H9 (cell line): ENCODE data around the gene SLC15A3. TPM values are rescaled to one million over a fixed set of nuclear protein-coding genes. Genes with fewer than 3 reads are reported as not detected.

Experiments used
- DNase-seq: peaks from one replicate; pipeline ENCODE4 v3.0.0-alpha.2; 2017
- H2AFZ ChIP-seq: one replicate; pipeline ENCODE4 v1.6.1; 2013; ENCODE audit warnings: mild to moderate bottlenecking, low read length, control low read depth, moderate library complexity
- H2AK5ac ChIP-seq: 2 replicates; pipeline ENCODE4 v1.6.1; 2013; ENCODE audit warnings: low read length, control low read depth, mixed read lengths; ENCODE audit not compliant: insufficient read length
- H2BK120ac ChIP-seq: one replicate; pipeline ENCODE4 v1.6.1; 2013; ENCODE audit warnings: low read depth, mild to moderate bottlenecking, low read length, control low read depth, inconsistent platforms; ENCODE audit not compliant: poor library complexity, severe bottlenecking
- H2BK12ac ChIP-seq: 2 replicates; pipeline ENCODE4 v1.6.1; 2013; ENCODE audit warnings: low read length, control low read depth, mixed read lengths, low read depth; ENCODE audit not compliant: insufficient read length
- H2BK15ac ChIP-seq: 2 replicates; pipeline ENCODE4 v1.6.1; 2013; ENCODE audit warnings: low read depth, low read length, control low read depth
- H2BK20ac ChIP-seq: one replicate; pipeline ENCODE4 v1.6.1; 2013; ENCODE audit warnings: low read depth, mild to moderate bottlenecking, low read length, control low read depth, inconsistent platforms; ENCODE audit not compliant: poor library complexity, severe bottlenecking
- H2BK5ac ChIP-seq: 2 replicates; pipeline ENCODE4 v1.6.1; 2013; ENCODE audit warnings: low read length, control low read depth, mixed read lengths; ENCODE audit not compliant: insufficient read length
- H3K14ac ChIP-seq: 2 replicates; pipeline ENCODE4 v1.6.1; 2013; ENCODE audit warnings: low read length, control low read depth; ENCODE audit not compliant: insufficient read depth
- H3K18ac ChIP-seq: 2 replicates; pipeline ENCODE4 v1.6.1; 2013; ENCODE audit warnings: low read depth, mild to moderate bottlenecking, mixed read lengths, low read length, control low read depth; ENCODE audit not compliant: insufficient read length
- H3K23ac ChIP-seq: 2 replicates; pipeline ENCODE4 v1.6.1; 2013; ENCODE audit warnings: low read length, control low read depth, mixed read lengths, low read depth; ENCODE audit not compliant: insufficient read length
- H3K23me2 ChIP-seq: 2 replicates; pipeline ENCODE4 v1.6.1; 2013; ENCODE audit warnings: low read depth, mild to moderate bottlenecking, mixed read lengths, low read length, control low read depth; ENCODE audit not compliant: insufficient read length, poor library complexity, severe bottlenecking
- H3K27ac ChIP-seq: 2 replicates; pipeline ENCODE4 v1.5.1; 2013; ENCODE audit warnings: low read length, control low read depth, mixed read lengths, low read depth; ENCODE audit not compliant: insufficient read length
- H3K27me3 ChIP-seq: 2 replicates; pipeline ENCODE4 v1.6.1; 2013; ENCODE audit warnings: low read length, control low read depth, inconsistent platforms; ENCODE audit not compliant: insufficient read depth
- H3K4ac ChIP-seq: 2 replicates; pipeline ENCODE4 v1.6.1; 2013; ENCODE audit warnings: low read depth, mild to moderate bottlenecking, control low read depth, inconsistent platforms, low read length, moderate library complexity
- H3K4me1 ChIP-seq: 2 replicates; pipeline ENCODE4 v1.6.1; 2013; ENCODE audit warnings: low read length, control low read depth, inconsistent platforms; ENCODE audit not compliant: insufficient read depth
- H3K4me2 ChIP-seq: 2 replicates; pipeline ENCODE4 v1.6.1; 2013; ENCODE audit warnings: low read length, control low read depth, mixed read lengths; ENCODE audit not compliant: insufficient read length, insufficient read depth
- H3K56ac ChIP-seq: 2 replicates; pipeline ENCODE4 v1.6.1; 2013; ENCODE audit warnings: low read depth, mild to moderate bottlenecking, mixed read lengths, low read length, control low read depth; ENCODE audit not compliant: insufficient read length
- H3K79me1 ChIP-seq: 2 replicates; pipeline ENCODE4 v1.6.1; 2013; ENCODE audit warnings: low read depth, mild to moderate bottlenecking, moderate library complexity, low read length, control low read depth, inconsistent platforms; ENCODE audit not compliant: insufficient read depth, poor library complexity, severe bottlenecking
- H3K79me2 ChIP-seq: 2 replicates; pipeline ENCODE4 v1.6.1; 2013; ENCODE audit warnings: low read length, control low read depth, inconsistent platforms; ENCODE audit not compliant: insufficient read depth
- H3K9ac ChIP-seq: 2 replicates; pipeline ENCODE4 v1.6.1; 2013; ENCODE audit warnings: low read length, control low read depth, mixed read lengths; ENCODE audit not compliant: insufficient read length; ENCODE audit errors: extremely low read depth
- H3K9me3 ChIP-seq: one replicate; pipeline ENCODE4 v1.6.1; 2013; ENCODE audit warnings: low read depth, low read length, inconsistent platforms; ENCODE audit not compliant: control insufficient read depth
- H3T11ph ChIP-seq: one replicate; pipeline ENCODE4 v1.6.1; 2013; ENCODE audit warnings: mild to moderate bottlenecking, low read length, control low read depth, inconsistent platforms
- H4K20me1 ChIP-seq: one replicate; pipeline ENCODE4 v1.6.1; 2013; ENCODE audit not compliant: control insufficient read depth, insufficient read length, insufficient read depth
- H4K5ac ChIP-seq: 2 replicates; pipeline ENCODE4 v1.6.1; 2013; ENCODE audit warnings: low read depth, mild to moderate bottlenecking, mixed read lengths, low read length, control low read depth; ENCODE audit not compliant: insufficient read length
- H4K8ac ChIP-seq: replicated peaks from 2 replicates; pipeline ENCODE4 v1.6.1; 2013; ENCODE audit warnings: low read length, control low read depth, mixed read lengths, low read depth; ENCODE audit not compliant: insufficient read length
- H4K91ac ChIP-seq: 2 replicates; pipeline ENCODE4 v1.6.1; 2013; ENCODE audit warnings: low read depth, mild to moderate bottlenecking, moderate library complexity, mixed read lengths, low read length, control low read depth; ENCODE audit not compliant: insufficient read length
- H3K27ac Mint-ChIP-seq, 3 experiments: 2 replicates in 2 of 3; 3 replicates in 1 of 3; pipeline ENCODE4 v1.8.0; 2020 to 2021; ENCODE audit warnings: mixed read lengths in 3 of 3, mild to moderate bottlenecking in 1 of 3, moderate library complexity in 1 of 3
- H3K27me3 Mint-ChIP-seq: 2 replicates; pipeline ENCODE4 v1.8.0; 2021; ENCODE audit warnings: low read depth, mild to moderate bottlenecking, moderate library complexity, mixed read lengths
- H3K36me3 Mint-ChIP-seq, 3 experiments: 2 replicates in 2 of 3; 3 replicates in 1 of 3; pipeline ENCODE4 v1.8.0; 2020 to 2021; ENCODE audit warnings: low read depth in 3 of 3, mixed read lengths in 3 of 3; ENCODE audit not compliant: insufficient read depth in 1 of 3
- H3K4me1 Mint-ChIP-seq, 2 experiments: 2 replicates each; pipeline ENCODE4 v1.8.0; 2020; ENCODE audit warnings: mixed read lengths in 2 of 2
- H3K4me3 Mint-ChIP-seq, 2 experiments: 2 replicates in 1 of 2; 3 replicates in 1 of 2; pipeline ENCODE4 v1.8.0; 2020 to 2021; ENCODE audit warnings: mild to moderate bottlenecking in 2 of 2, mixed read lengths in 2 of 2, moderate library complexity in 1 of 2
- H3K9me3 Mint-ChIP-seq, 2 experiments: 2 replicates in 1 of 2; 3 replicates in 1 of 2; pipeline ENCODE4 v1.8.0; 2020; ENCODE audit warnings: mild to moderate bottlenecking in 2 of 2, mixed read lengths in 2 of 2, moderate library complexity in 1 of 2
- WGBS: extraction: QIAGEN DNeasy Blood & Tissue Kit; methylation state at CpG from one replicate; pipeline ENCODE4 v1.1.7; 2013; ENCODE audit warnings: missing lambda C conversion rate, low lambda C conversion rate, mixed read lengths; ENCODE audit not compliant: insufficient read length; ENCODE audit errors: extremely low coverage; 5-methylcytosine and 5-hydroxymethylcytosine counted together
- total RNA-seq: library from RNA; stranded (reverse); gene quantifications from 2 replicates; pipeline ENCODE4 v1.2.1, GENCODE V29; 2021
- TF ChIP-seq, protein P1 (sequence below): fragments of 200-600 bp; sonication (generic); conservative IDR thresholded peaks from 3 replicates; pipeline ENCODE4 v1.8.0; 2021; ENCODE audit warnings: antibody characterized with exemption, mild to moderate bottlenecking

Gene SLC15A3
- total RNA-seq, 1 experiment from 2014 or later: 7.0 TPM

DNA sequence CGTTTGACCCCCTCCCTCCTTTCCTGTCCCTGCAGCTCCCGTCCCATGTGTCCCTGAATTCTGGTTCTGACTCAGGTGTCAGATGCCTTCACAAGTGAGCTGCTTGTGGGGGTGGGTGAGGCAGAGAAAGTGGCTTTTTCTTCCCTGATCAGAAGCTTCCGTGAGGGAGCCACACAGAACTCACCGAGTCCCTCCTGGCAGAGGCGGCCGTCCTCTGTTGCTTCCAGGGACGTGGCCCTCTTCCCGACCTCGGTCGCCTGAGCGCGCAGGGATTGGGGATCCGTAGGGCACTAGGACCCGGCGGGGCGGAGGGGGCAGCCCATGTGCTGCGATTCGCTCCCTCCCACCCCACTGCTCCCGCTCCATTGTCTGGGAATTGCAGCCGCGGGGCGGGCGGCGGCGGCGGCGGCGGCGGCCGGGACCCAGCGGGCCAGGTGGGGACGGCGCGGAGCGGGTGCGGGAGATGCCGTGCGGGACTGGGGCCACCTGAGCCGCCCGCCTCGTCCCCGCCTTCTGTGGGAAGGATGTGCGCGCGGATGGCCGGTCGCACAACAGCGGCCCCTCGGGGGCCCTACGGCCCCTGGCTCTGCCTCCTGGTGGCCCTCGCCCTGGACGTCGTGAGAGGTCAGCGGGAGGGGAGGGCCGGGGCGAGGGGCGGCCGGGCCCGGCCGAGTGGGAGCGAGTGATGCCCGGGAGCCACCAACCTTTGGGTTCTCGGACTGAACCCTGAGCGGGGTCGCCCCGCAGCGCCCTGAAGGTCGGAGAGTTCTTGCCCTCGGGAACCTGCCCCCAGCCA lies 27.7 kb downstream of the SLC15A3 start, which contains the start of gene TMEM132A:
TMEM132A (plus strand) TSS at position 351 of the 796 bp plus-strand sequence; CDS start at position 525, 174 bp downstream.
- peak within 1 kb of the TSS; percentile 54 for H3K18ac ChIP-seq
- no peak within 1 kb of the TSS for H2BK12ac ChIP-seq
- H2BK20ac ChIP-seq: no peak within 1 kb of the TSS
- TF ChIP-seq, protein P1, sequence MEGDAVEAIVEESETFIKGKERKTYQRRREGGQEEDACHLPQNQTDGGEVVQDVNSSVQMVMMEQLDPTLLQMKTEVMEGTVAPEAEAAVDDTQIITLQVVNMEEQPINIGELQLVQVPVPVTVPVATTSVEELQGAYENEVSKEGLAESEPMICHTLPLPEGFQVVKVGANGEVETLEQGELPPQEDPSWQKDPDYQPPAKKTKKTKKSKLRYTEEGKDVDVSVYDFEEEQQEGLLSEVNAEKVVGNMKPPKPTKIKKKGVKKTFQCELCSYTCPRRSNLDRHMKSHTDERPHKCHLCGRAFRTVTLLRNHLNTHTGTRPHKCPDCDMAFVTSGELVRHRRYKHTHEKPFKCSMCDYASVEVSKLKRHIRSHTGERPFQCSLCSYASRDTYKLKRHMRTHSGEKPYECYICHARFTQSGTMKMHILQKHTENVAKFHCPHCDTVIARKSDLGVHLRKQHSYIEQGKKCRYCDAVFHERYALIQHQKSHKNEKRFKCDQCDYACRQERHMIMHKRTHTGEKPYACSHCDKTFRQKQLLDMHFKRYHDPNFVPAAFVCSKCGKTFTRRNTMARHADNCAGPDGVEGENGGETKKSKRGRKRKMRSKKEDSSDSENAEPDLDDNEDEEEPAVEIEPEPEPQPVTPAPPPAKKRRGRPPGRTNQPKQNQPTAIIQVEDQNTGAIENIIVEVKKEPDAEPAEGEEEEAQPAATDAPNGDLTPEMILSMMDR: 0 out of 3 replicates have a peak, but pooled peaks have one; percentile 9
- no CpG with 5 or more reads among the region's 69 CpGs for WGBS
- H2BK120ac ChIP-seq: no peak within 1 kb of the TSS
- peaks cover 10% of the 10 kb centered on the region for H3K23me2 ChIP-seq
- H3K56ac ChIP-seq: no peak within 1 kb of the TSS
- H4K8ac ChIP-seq: no peak within 1 kb of the TSS
- no peaks in the 10 kb centered on the region for H3K79me1 ChIP-seq
- no peak within 1 kb of the TSS for H2AK5ac ChIP-seq
- no peak within 1 kb of the TSS for H3K23ac ChIP-seq
- no peak within 1 kb of the TSS for H4K5ac ChIP-seq
- no peaks in the 10 kb centered on the region for H3K79me2 ChIP-seq
- H2BK15ac ChIP-seq: no peak within 1 kb of the TSS; the same call in 1 of the 2 replicates
- H3K9me3 ChIP-seq: no peaks in the 10 kb centered on the region
- no peaks in the 10 kb centered on the region for H4K20me1 ChIP-seq
- peaks cover 2% of the 10 kb centered on the region; the same call in 1 of the 2 replicates for H3K4me1 ChIP-seq
- H3K27ac Mint-ChIP-seq: peak within 1 kb of the TSS in 1 of 3 experiments; percentile 62; a peak in 2 of 7 replicates
- H3K4me2 ChIP-seq: peak within 1 kb of the TSS; percentile 91
- H3K4me3 Mint-ChIP-seq: peak within 1 kb of the TSS; percentile 78 to 93
- H3K14ac ChIP-seq: peak within 1 kb of the TSS; percentile 77
- H3K27me3 Mint-ChIP-seq: peaks cover 7% of the 10 kb centered on the region
- peaks cover 28 to 56% (median 52%) of the 10 kb centered on the region in 3 experiments; a peak in 6 of 7 replicates for H3K36me3 Mint-ChIP-seq
- H3K9me3 Mint-ChIP-seq: no peaks in the 10 kb centered on the region
- peak; percentile 87 for DNase-seq
- H3K9ac ChIP-seq: peak within 1 kb of the TSS; percentile 41
- H3K4me1 Mint-ChIP-seq: peaks cover 16 to 21% of the 10 kb centered on the region in 2 experiments
- H2AFZ ChIP-seq: no peak within 1 kb of the TSS
- H4K91ac ChIP-seq: no peak within 1 kb of the TSS
- H3K27me3 ChIP-seq: no peaks in the 10 kb centered on the region
- no peak within 1 kb of the TSS for H3T11ph ChIP-seq
- H3K4ac ChIP-seq: no peak within 1 kb of the TSS
- H2BK5ac ChIP-seq: no peak within 1 kb of the TSS
- H3K27ac ChIP-seq: no peak within 1 kb of the TSS
